HG03460 (cell line): ENCODE results near the gene UTP4.
"Not testable (repeated sequence)": the region's sequence is repeated elsewhere in the genome, so short reads cannot be mapped to it uniquely, and the experiment has no call there.

Experiments used
- ATAC-seq: cut with Tn5 transposase; IDR thresholded peaks from one replicate; pipeline ENCODE4 v1.9.1; 2021; ENCODE audit not compliant: unreplicated experiment

The UTP4 gene

GRCh38 chr16:69109486-69110270 is 22.8 kb upstream of the UTP4 start:
- no peak for ATAC-seq

DNA sequence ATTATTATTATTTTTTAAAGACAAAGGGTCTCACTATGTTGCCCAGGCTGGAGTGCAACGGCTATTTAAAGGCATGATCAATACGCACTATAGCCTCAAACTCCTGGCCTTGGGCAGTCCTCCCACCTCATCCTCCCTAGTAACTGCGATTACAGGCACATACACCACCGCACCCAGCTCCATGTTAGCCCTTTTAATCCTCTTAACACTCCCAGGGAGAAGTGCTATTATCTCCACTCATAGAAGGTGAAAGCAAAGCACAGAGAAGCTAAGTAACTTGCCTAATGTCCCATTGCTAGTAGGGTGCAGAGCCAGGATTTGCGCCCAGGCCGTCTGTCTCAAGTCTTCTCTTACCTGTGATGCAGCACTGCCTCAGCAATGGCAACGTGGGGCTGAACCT is 22.0 kb upstream of the UTP4 start:
- ATAC-seq: no peak

DNA sequence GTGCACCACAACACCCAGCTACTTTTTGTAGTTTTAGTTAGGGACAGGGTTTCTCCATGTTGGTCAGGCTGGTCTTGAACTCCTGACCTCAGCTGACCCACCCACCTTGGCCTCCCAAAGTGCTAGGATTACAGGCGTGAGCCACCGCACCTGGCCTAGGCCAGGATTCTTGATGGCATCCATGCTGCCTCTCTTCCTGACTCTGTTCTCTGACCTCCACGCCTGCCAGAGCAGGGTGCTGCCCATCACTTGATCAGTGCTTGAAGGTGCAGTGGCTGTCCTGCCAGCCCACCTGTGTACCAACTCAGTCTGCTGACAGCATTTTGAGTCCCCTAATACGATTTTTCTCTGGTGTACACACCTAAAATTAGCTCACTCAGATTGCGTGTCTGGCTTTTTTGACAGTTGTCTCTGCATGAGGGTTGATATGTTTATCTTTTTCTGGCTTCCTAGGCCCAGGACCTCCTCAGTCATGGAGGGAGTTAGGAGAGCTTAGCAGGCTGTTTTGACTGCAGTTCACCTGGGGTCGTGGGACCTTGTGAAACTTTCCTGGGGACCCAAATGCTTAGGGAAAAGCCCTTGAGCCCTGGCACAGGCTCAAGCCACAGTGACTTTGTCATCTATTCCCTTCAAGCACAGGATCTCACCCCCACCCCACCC is 21.1 kb upstream of the UTP4 start:
- no peak for ATAC-seq

GRCh38 chr16:69111876-69112230 is 20.6 kb upstream of the UTP4 start:
- ATAC-seq: no peak

GRCh38 chr16:69112285-69113129 is 19.9 kb upstream of the UTP4 start:
- no peak for ATAC-seq

DNA sequence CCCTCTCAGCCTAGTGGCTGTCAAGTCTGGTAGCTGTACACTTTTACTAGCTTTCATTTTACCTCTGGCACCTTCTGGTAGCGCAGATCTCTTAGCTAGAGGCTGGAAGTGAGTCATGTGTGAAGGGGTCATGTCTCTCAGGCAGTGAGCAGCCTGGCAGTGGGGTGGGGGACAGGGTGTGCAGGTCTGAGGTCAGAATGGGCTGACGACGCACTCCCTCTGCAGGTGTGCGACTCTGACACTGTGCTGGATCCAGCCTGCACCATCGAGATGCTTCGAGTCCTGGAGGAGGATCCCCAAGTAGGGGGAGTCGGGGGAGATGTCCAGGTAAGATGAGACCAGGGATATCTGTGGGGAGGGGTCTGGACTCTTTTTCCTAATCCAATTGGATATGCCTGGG is 19.2 kb upstream of the UTP4 start:
- no peak for ATAC-seq

DNA sequence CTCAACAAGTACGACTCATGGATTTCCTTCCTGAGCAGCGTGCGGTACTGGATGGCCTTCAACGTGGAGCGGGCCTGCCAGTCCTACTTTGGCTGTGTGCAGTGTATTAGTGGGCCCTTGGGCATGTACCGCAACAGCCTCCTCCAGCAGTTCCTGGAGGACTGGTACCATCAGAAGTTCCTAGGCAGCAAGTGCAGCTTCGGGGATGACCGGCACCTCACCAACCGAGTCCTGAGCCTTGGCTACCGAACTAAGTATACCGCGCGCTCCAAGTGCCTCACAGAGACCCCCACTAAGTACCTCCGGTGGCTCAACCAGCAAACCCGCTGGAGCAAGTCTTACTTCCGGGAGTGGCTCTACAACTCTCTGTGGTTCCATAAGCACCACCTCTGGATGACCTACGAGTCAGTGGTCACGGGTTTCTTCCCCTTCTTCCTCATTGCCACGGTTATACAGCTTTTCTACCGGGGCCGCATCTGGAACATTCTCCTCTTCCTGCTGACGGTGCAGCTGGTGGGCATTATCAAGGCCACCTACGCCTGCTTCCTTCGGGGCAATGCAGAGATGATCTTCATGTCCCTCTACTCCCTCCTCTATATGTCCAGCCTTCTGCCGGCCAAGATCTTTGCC is 18.0 kb upstream of the UTP4 start:
- ATAC-seq: no peak

GRCh38 chr16:69114976-69115355 is 17.5 kb upstream of the UTP4 start:
- no peak for ATAC-seq

DNA sequence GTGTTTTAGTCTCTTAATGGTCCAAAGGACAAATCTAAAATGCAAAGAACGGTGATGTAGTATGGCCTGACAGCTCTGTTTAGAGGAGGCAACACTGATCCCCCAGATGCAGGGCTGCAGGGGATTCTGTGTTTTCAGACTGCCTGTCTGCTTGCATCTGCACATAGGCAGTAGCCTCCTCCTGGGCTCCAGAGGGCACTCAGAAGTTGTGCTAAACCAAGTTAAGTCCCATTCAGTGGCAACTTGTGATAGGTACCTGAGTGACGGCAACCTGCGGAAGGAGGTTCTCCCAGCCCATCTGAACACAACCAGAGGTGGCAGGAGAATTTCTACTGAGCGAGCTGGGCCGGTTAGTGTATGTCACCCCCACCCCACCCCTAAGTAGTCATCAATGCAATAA is 17.1 kb upstream of the UTP4 start:
- no peak for ATAC-seq

GRCh38 chr16:69115837-69116236 is 16.6 kb upstream of the UTP4 start:
- ATAC-seq: no peak

- no peak for ATAC-seq
Measured at GRCh38 chr16:69116256-69116875, 16.1 kb upstream of the UTP4 start.

GRCh38 chr16:69116906-69117305 is 15.5 kb upstream of the UTP4 start:
- no peak for ATAC-seq

- ATAC-seq: no peak
Measured at GRCh38 chr16:69118468-69118867, 14.0 kb upstream of the UTP4 start.

DNA sequence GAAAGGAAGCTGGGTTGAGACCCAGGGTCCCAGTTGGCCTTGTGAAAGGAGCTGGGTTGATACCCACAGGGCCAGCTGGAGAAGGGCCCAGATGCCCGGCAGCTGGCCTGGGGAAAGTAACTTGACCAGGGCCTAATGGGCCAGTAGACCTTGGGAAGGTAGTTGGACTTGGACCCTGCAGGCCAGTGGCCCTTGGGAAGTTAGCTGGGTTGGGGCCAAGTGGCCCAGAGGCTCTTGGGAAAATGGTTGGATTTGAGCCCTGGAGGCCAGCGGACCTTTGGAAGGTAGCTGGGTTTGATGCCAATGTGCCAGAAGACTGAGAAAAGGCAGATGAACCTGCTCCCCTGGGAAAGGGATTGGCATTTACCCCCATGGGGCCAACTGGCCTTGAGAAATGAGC is 13.5 kb upstream of the UTP4 start:
- ATAC-seq: no peak

- ATAC-seq: no peak
Measured at GRCh38 chr16:69119536-69119935, 12.9 kb upstream of the UTP4 start.

DNA sequence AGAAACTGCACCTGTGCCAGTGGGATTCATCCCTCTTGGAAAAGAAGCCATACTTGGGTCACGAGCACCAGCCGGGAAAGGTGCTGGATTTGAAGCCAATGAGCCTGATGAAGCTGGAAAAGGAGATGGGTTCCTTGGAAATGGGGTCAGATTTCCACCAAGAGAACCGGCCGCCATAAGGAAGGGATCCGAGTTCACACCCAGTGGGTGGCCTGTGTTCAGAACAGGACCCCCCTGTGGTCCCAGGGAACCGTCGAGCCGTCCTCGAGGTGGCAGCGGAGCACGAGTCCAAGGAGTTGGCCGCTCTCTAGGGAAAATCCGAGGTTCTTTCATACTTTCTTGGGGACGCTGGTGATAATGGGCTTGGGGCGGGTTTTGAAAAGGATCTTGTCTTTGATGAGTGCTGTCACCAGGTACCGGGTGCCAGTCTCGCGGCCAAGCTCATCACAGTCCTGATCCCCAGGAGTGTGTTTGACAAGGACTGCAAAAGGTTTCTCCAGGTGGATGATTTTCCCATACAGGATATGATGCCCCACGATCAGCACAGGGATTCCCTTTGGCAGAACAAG is 12.3 kb upstream of the UTP4 start:
- ATAC-seq: no peak

- no peak for ATAC-seq
Measured at GRCh38 chr16:69123910-69124309, 8.5 kb upstream of the UTP4 start.

DNA sequence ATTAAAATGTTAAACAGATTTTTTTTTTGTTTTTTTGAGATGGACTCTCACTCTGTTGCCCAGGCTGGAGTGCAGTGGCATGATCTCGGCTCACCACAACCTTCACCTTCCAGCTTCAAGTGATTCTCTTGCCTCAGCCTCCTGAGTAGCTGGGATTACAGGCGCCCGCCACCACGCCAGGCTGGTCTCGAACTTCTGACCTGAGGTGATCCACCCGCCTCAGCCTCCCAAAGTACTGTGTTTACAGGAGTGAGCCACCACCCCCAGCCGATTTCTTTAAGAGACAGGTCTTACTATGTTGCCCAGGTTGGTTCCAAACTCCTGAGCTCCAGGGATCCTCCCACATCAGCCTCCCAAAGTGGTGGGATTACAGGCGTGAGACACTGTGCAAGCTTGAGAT is 8.0 kb upstream of the UTP4 start:
- not testable (repeated sequence) for ATAC-seq

- ATAC-seq: not testable (repeated sequence)
Measured at GRCh38 chr16:69124961-69125360, 7.5 kb upstream of the UTP4 start.

GRCh38 chr16:69126221-69126620 is 6.2 kb upstream of the UTP4 start:
- no peak for ATAC-seq

DNA sequence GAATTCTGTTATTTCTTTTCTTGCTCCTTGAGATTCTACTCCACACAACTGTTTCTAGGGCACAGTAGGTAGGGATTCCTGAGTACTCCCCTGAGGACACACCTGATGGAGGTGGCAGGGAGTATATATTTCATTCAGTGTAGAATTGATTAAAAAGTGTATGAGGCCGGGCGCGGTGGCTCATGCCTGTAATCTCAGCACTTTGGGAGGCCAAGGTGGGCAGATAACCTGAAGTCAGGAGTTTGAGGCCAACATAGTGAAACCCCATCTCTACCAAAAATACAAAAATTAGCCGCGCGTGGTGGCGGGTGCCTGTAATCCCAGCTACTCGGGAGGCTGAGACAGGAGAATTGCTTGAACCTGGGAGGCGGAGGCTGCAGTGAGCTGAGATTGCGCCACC is 5.6 kb upstream of the UTP4 start:
- ATAC-seq: not testable (repeated sequence)
